GM12872 (cell line): ENCODE results near the gene ZNF524.

ENCODE experiments used
- CTCF ChIP-seq: IDR thresholded peaks from 3 replicates; pipeline ENCODE4 v1.5.1; 2011; ENCODE audit warnings: low read depth, mild to moderate bottlenecking, low read length, moderate library complexity; ENCODE audit not compliant: insufficient read depth

The ZNF524 gene

GRCh38 chr19:55609326-55609725 lies 9.2 kb downstream of the ZNF524 start:
- TF ChIP-seq CTCF = no peak

- TF ChIP-seq CTCF = no peak
Measured at GRCh38 chr19:55611300-55611982, 11.4 kb downstream of the ZNF524 start.

GRCh38 chr19:55611983-55612645 lies 12.0 kb downstream of the ZNF524 start:
- TF ChIP-seq CTCF = no peak

GRCh38 chr19:55613396-55613795 lies 13.3 kb downstream of the ZNF524 start:
- TF ChIP-seq CTCF = no peak

GRCh38 chr19:55613930-55614710 lies 14.0 kb downstream of the ZNF524 start:
- no peak for TF ChIP-seq CTCF

- no peak for TF ChIP-seq CTCF
Measured at GRCh38 chr19:55614711-55615542, 14.8 kb downstream of the ZNF524 start.
